Measurements from ENCODE around the gene RPP25.

DNA sequence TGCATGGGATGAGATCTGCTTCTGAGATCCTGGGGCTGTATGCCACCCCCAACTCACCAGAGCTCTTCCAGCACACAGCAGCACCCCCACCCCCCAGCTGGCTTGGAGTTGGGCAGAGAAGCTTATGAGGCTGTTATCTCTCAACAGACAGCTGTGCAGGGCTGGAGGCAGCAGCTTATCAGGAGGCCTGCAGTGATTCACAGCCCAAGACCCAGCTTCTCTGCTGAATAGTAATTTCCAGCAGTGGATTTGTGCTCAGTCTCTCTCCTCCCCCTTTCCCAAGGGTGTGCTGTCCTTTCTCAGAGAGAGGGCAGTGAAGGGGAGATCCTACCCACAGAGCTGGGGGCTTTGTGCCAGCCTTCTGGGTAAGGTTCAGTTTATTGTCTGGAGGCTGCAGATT is 2.1 kb downstream of the RPP25 start:
- TF ChIP-seq GLIS3 (CRISPR knock-in tag; IDR thresholded peaks at IDR 0.05) (no peak), ZNF565 (CRISPR knock-in tag; conservative IDR thresholded peaks at IDR 0.05; ENCODE audit: low read depth) (no peak), ISL1 (CRISPR knock-in tag; IDR thresholded peaks at IDR 0.05) (no peak), ESRRG (CRISPR knock-in tag; IDR thresholded peaks at IDR 0.05) (no peak), ZNF70 (CRISPR knock-in tag; IDR thresholded peaks at IDR 0.05) (no peak)
- TF ChIP-seq, protein P1, sequence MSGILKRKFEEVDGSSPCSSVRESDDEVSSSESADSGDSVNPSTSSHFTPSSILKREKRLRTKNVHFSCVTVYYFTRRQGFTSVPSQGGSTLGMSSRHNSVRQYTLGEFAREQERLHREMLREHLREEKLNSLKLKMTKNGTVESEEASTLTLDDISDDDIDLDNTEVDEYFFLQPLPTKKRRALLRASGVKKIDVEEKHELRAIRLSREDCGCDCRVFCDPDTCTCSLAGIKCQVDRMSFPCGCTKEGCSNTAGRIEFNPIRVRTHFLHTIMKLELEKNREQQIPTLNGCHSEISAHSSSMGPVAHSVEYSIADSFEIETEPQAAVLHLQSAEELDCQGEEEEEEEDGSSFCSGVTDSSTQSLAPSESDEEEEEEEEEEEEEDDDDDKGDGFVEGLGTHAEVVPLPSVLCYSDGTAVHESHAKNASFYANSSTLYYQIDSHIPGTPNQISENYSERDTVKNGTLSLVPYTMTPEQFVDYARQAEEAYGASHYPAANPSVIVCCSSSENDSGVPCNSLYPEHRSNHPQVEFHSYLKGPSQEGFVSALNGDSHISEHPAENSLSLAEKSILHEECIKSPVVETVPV (CRISPR knock-in tag; IDR thresholded peaks at IDR 0.05): no peak
- TF ChIP-seq, protein P2, sequence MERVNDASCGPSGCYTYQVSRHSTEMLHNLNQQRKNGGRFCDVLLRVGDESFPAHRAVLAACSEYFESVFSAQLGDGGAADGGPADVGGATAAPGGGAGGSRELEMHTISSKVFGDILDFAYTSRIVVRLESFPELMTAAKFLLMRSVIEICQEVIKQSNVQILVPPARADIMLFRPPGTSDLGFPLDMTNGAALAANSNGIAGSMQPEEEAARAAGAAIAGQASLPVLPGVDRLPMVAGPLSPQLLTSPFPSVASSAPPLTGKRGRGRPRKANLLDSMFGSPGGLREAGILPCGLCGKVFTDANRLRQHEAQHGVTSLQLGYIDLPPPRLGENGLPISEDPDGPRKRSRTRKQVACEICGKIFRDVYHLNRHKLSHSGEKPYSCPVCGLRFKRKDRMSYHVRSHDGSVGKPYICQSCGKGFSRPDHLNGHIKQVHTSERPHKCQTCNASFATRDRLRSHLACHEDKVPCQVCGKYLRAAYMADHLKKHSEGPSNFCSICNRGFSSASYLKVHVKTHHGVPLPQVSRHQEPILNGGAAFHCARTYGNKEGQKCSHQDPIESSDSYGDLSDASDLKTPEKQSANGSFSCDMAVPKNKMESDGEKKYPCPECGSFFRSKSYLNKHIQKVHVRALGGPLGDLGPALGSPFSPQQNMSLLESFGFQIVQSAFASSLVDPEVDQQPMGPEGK (CRISPR knock-in tag; IDR thresholded peaks at IDR 0.05; ENCODE audit: borderline replicate concordance): no peak
- TF ChIP-seq, protein P3, sequence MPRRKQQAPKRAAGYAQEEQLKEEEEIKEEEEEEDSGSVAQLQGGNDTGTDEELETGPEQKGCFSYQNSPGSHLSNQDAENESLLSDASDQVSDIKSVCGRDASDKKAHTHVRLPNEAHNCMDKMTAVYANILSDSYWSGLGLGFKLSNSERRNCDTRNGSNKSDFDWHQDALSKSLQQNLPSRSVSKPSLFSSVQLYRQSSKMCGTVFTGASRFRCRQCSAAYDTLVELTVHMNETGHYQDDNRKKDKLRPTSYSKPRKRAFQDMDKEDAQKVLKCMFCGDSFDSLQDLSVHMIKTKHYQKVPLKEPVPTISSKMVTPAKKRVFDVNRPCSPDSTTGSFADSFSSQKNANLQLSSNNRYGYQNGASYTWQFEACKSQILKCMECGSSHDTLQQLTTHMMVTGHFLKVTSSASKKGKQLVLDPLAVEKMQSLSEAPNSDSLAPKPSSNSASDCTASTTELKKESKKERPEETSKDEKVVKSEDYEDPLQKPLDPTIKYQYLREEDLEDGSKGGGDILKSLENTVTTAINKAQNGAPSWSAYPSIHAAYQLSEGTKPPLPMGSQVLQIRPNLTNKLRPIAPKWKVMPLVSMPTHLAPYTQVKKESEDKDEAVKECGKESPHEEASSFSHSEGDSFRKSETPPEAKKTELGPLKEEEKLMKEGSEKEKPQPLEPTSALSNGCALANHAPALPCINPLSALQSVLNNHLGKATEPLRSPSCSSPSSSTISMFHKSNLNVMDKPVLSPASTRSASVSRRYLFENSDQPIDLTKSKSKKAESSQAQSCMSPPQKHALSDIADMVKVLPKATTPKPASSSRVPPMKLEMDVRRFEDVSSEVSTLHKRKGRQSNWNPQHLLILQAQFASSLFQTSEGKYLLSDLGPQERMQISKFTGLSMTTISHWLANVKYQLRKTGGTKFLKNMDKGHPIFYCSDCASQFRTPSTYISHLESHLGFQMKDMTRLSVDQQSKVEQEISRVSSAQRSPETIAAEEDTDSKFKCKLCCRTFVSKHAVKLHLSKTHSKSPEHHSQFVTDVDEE (CRISPR knock-in tag; IDR thresholded peaks at IDR 0.05): 0 out of 2 replicates have a peak, but pooled peaks have one; percentile 27

All from SK-N-SH treated with all-trans-retinoic acid at 6 μM for 48 hours (cell line).